Activated CD4-positive, alpha-beta memory T cell treated with anti-CD3 and anti-CD28 coated beads for 36 hours (primary cell): ENCODE results near the gene SLC30A3. TPM values are rescaled to one million over a fixed set of nuclear protein-coding genes. Genes with fewer than 3 reads are reported as not detected.

ENCODE experiments used
- CTCF ChIA-PET: fragments of 350-600 bp; sonication (Branson Sonifier 250); formaldehyde crosslinking; loops from one replicate; lab custom pipeline; 2021; ENCODE audit warnings: antibody characterized with exemption, inconsistent platforms; lab: Charles Lee
- POLR2A ChIA-PET: fragments of 350-600 bp; sonication (Branson Sonifier 250); formaldehyde crosslinking; loops from one replicate; lab custom pipeline; 2021; ENCODE audit warnings: antibody characterized with exemption; lab: Charles Lee
- DNase-seq: peaks from one replicate; pipeline ENCODE4 v3.0.0-alpha.2; 2020
- H3K27ac Mint-ChIP-seq: one replicate; pipeline ENCODE4 v1.8.0; 2021; ENCODE audit warnings: mixed read lengths
- H3K27me3 Mint-ChIP-seq: one replicate; pipeline ENCODE4 v1.8.0; 2021; ENCODE audit warnings: mixed read lengths
- H3K36me3 Mint-ChIP-seq: one replicate; pipeline ENCODE4 v1.8.0; 2021; ENCODE audit warnings: mixed read lengths
- H3K4me1 Mint-ChIP-seq: one replicate; pipeline ENCODE4 v1.8.0; 2021; ENCODE audit warnings: low read depth, mixed read lengths
- H3K4me3 Mint-ChIP-seq: one replicate; pipeline ENCODE4 v1.8.0; 2021; ENCODE audit warnings: mild to moderate bottlenecking, mixed read lengths
- H3K9me3 Mint-ChIP-seq: one replicate; pipeline ENCODE4 v1.8.0; 2021; ENCODE audit warnings: mixed read lengths
- intact Hi-C: fragments of 100-400 bp; cut with micrococcal nuclease; formaldehyde crosslinking; loops from one replicate; pipeline ENCODE4 v1.15.1; 2023
- total RNA-seq, 2 experiments: library from RNA; stranded (reverse); gene quantifications; one replicate each; pipeline ENCODE4 v1.2.3, GENCODE V29; 2021

Gene SLC30A3
- total RNA-seq, 2 experiments from 2014 or later, result 0.86 to 0.90 TPM

GRCh38 chr2:27221166-27221565 lies 41.7 kb downstream of the SLC30A3 start:
- POLR2A ChIA-PET, result interaction anchor here (0.9 to 1.1 kb wide), 2 partner anchors 10 to 119 kb away, joined by 3 read pairs; no protein-coding TSS in a partner anchor
- Mint-ChIP-seq H3K4me1 (peaks cover 32% of the 10 kb centered on the region), H3K27ac (no peak overlapping the region), H3K36me3 (peaks cover 65% of the 10 kb centered on the region), H3K4me3 (no peak overlapping the region), H3K27me3 (no peaks in the 10 kb centered on the region), H3K9me3 (no peaks in the 10 kb centered on the region)
- intact Hi-C loops, result no loop called here
- no peak for DNase-seq
- CTCF ChIA-PET, result no interaction called here

- H3K9me3 Mint-ChIP-seq, result no peaks in the 10 kb centered on the region
- DNase-seq, result no peak
- ChIA-PET POLR2A (no interaction called here), CTCF (interaction anchor here (1.3 kb wide), 1 partner anchor 60 kb away, joined by 4 read pairs; no protein-coding TSS in a partner anchor)
- no peaks in the 10 kb centered on the region for H3K27me3 Mint-ChIP-seq
- no peak overlapping the region for H3K27ac Mint-ChIP-seq
- intact Hi-C loops, result no loop called here
- peaks cover 32% of the 10 kb centered on the region for H3K4me1 Mint-ChIP-seq
- H3K36me3 Mint-ChIP-seq, result peaks cover 61% of the 10 kb centered on the region
- no peak overlapping the region for H3K4me3 Mint-ChIP-seq
Observed at GRCh38 chr2:27220091-27220490, 42.8 kb downstream of the SLC30A3 start.

DNA sequence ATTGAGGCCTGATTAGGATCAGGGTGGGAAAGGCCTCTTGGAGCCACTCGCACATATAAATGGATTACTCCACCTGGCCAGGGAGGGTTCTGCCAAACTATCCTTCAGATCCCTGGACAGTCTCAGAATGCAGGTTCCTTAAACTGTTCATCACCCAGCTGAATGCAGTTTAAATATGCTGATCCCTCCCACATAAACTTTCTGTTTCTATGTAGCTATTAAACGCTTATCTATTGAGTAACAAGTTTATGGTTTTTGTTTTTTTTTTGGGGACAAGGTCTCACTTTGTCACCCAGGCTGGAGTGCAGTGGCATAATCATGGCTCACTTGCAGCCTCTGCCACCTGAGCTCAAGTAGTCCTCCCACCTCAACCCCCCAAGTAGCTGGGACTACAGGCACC lies 43.8 kb downstream of the SLC30A3 start:
- no peaks in the 10 kb centered on the region for H3K27me3 Mint-ChIP-seq
- no peaks in the 10 kb centered on the region for H3K9me3 Mint-ChIP-seq
- peaks cover 34% of the 10 kb centered on the region for H3K4me1 Mint-ChIP-seq
- H3K36me3 Mint-ChIP-seq, result peaks cover 57% of the 10 kb centered on the region
- DNase-seq, result no peak
- CTCF ChIA-PET, result no interaction called here
- POLR2A ChIA-PET, result no interaction called here
- no peak overlapping the region for H3K27ac Mint-ChIP-seq
- intact Hi-C loops, result loop anchor here (5.0 to 10.0 kb wide), 3 partner anchors 216 to 466 kb away; partner anchors contain the start of gene DPYSL5
- peak overlapping the region; percentile 93 for H3K4me3 Mint-ChIP-seq

DNA sequence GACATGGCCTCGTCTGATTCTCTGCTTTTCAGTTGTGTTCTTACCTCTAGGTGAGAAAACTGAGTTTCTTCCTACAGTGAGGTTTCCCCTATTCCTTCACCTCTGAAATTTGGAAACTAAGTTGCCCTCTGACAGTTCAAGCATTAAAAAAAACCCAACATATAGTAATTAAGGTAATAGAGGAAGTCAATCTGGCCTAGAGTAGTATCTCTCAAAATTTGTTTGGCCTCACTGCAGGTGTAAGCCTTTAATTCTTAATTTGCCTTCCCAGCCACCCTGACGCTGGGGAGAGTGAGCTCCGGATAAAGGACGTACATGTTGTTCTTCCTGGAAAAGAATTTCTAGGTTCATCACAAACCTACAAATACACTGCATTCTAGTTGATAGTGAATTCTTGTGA lies 44.2 kb downstream of the SLC30A3 start:
- ChIA-PET POLR2A (interaction anchor here (0.9 kb wide), 1 partner anchor 85 kb away, joined by 3 read pairs; the partner anchor contains the start of gene PREB), CTCF (interaction anchor here (1.2 kb wide), 1 partner anchor 85 kb away, joined by 5 read pairs; no protein-coding TSS in a partner anchor)
- Mint-ChIP-seq H3K4me3 (peak overlapping the region; percentile 93), H3K4me1 (peaks cover 38% of the 10 kb centered on the region), H3K36me3 (peaks cover 59% of the 10 kb centered on the region), H3K27me3 (no peaks in the 10 kb centered on the region), H3K9me3 (no peaks in the 10 kb centered on the region), H3K27ac (no peak overlapping the region)
- intact Hi-C loops, result loop anchor here (5.0 to 10.0 kb wide), 3 partner anchors 216 to 466 kb away; partner anchors contain the start of gene DPYSL5
- no peak for DNase-seq

DNA sequence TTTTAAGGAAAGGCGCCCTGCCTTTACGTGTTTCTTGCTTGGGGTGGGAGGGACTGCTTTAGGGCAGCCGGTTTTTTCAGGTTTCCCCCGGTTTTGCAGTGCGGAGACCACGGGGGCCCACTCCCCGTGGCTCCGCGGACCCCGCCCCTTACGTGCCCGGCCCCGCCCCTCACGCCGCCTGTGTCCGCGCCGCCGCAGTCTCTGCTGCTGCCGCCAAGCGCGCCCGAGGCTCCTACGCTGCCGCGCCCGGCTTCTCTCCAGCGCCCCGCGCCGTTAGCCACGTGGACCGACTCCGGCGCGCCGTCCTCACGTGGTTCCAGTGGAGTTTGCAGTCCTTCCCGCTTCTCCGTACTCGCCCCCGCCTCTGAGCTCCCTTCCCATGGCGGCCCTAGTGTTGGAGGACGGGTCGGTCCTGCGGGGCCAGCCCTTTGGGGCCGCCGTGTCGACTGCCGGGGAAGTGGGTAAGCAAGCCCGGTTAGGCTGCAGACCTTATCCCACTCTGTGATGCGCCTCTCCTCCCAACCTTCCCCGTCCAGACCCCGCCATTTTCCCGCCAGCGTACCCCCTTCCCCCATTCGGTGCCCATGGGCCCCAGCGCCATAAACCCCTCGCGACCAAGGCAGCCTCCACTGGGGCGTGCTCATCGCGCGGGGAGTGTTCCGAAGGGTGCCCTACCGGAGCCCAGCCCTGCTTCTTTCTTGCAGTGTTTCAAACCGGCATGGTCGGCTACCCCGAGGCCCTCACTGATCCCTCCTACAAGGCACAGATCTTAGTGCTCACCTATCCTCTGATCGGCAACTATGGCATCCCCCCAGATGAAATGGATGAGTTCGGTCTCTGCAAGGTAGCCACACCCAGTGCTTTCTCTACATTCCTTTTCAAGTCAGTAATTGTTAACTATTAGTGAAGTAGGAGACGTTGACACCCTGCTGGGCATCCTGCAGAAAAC lies 45.4 kb downstream of the SLC30A3 start, which contains the start of gene CAD:
Gene CAD (plus strand): TSS at position 197 of the 949 bp plus-strand sequence. CDS start 183 bp downstream, at position 380.
- intact Hi-C loops, result loop anchor here (1.0 to 10.0 kb wide), 4 partner anchors 83 to 467 kb away; partner anchors contain the start of genes DPYSL5 and PREB
- peak within 1 kb of the TSS; percentile 93 for H3K4me3 Mint-ChIP-seq

DNA sequence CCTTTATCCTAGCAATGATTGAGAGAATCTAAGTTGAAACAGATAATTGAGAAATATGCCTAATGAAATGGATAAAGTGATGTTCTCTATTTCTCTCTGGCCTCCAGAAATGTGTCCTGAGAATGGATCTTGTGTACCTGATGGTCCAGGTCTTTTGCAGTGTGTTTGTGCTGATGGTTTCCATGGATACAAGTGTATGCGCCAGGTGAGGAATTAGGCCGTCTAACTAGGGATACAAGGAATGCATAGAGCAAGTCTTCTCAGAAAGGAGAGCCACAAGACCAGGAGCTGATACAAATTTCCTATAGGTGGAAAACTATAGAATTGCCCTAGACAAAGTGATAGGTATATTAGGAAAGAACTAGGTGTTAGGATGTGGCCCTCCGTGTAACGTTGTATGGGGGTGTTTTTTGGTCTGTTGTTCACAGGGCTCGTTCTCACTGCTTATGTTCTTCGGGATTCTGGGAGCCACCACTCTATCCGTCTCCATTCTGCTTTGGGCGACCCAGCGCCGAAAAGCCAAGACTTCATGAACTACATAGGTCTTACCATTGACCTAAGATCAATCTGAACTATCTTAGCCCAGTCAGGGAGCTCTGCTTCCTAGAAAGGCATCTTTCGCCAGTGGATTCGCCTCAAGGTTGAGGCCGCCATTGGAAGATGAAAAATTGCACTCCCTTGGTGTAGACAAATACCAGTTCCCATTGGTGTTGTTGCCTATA lies 46.3 kb downstream of the SLC30A3 start:
- Mint-ChIP-seq H3K9me3 (no peaks in the 10 kb centered on the region), H3K27ac (peak overlapping the region; percentile 89), H3K4me3 (peak overlapping the region; percentile 93), H3K36me3 (peaks cover 46% of the 10 kb centered on the region), H3K27me3 (no peaks in the 10 kb centered on the region), H3K4me1 (peaks cover 47% of the 10 kb centered on the region)
- DNase-seq, result no peak
- CTCF ChIA-PET, result interaction anchor here (0.6 to 1.4 kb wide), 2 partner anchors 86 to 120 kb away, joined by 3 to 4 read pairs; no protein-coding TSS in a partner anchor
- intact Hi-C loops, result loop anchor here (1.0 to 10.0 kb wide), 4 partner anchors 82 to 468 kb away; partner anchors contain the start of genes DPYSL5 and PREB
- POLR2A ChIA-PET, result interaction anchor here (1.2 kb wide), 1 partner anchor 10 kb away, joined by 3 read pairs; no protein-coding TSS in a partner anchor

More for the DNA sequence above, 45.4 kb downstream of the SLC30A3 start, which contains the start of gene CAD:
- H3K4me1 Mint-ChIP-seq, result peaks cover 47% of the 10 kb centered on the region
- ChIA-PET CTCF (interaction anchor here (0.6 to 1.4 kb wide), 3 partner anchors 85 to 121 kb away, joined by 3 to 5 read pairs (median 4); no protein-coding TSS in a partner anchor), POLR2A (interaction anchor here (0.9 to 1.2 kb wide), 2 partner anchors 9 to 83 kb away, joined by 3 read pairs; partner anchors contain the start of gene PREB)
- no peaks in the 10 kb centered on the region for H3K27me3 Mint-ChIP-seq
- H3K36me3 Mint-ChIP-seq, result peaks cover 54% of the 10 kb centered on the region
- no peaks in the 10 kb centered on the region for H3K9me3 Mint-ChIP-seq
- H3K27ac Mint-ChIP-seq, result peak within 1 kb of the TSS; percentile 89
- peak; percentile 91 for DNase-seq

GRCh38 chr2:27214941-27215340 lies 47.9 kb downstream of the SLC30A3 start:
- Mint-ChIP-seq H3K4me3 (no peak overlapping the region), H3K4me1 (peaks cover 49% of the 10 kb centered on the region), H3K27me3 (no peaks in the 10 kb centered on the region), H3K36me3 (peaks cover 34% of the 10 kb centered on the region), H3K27ac (no peak overlapping the region), H3K9me3 (no peaks in the 10 kb centered on the region)
- intact Hi-C loops, result loop anchor here (5.0 to 10.0 kb wide), 4 partner anchors 128 to 470 kb away; partner anchors contain the start of genes DPYSL5 and KHK
- POLR2A ChIA-PET, result no interaction called here
- CTCF ChIA-PET, result no interaction called here
- no peak for DNase-seq

GRCh38 chr2:27212626-27213471 lies 50.0 kb downstream of the SLC30A3 start:
- POLR2A ChIA-PET, result interaction anchor here (1.0 kb wide), 2 partner anchors 11 to 162 kb away, joined by 3 read pairs; no protein-coding TSS in a partner anchor
- Mint-ChIP-seq H3K36me3 (peaks cover 32% of the 10 kb centered on the region), H3K4me3 (peak overlapping the region; percentile 98), H3K27ac (peak overlapping the region; percentile 99), H3K27me3 (no peaks in the 10 kb centered on the region), H3K4me1 (peaks cover 49% of the 10 kb centered on the region), H3K9me3 (no peaks in the 10 kb centered on the region)
- intact Hi-C loops, result loop anchor here (1.0 to 10.0 kb wide), 6 partner anchors 50 to 472 kb away; partner anchors contain the start of genes AGBL5, GTF3C2, KHK and SLC30A3
- peak; percentile 60 for DNase-seq
- CTCF ChIA-PET, result interaction anchor here (0.6 to 1.2 kb wide), 4 partner anchors 52 to 200 kb away, joined by 3 read pairs; partner anchors contain the start of gene KHK

DNA sequence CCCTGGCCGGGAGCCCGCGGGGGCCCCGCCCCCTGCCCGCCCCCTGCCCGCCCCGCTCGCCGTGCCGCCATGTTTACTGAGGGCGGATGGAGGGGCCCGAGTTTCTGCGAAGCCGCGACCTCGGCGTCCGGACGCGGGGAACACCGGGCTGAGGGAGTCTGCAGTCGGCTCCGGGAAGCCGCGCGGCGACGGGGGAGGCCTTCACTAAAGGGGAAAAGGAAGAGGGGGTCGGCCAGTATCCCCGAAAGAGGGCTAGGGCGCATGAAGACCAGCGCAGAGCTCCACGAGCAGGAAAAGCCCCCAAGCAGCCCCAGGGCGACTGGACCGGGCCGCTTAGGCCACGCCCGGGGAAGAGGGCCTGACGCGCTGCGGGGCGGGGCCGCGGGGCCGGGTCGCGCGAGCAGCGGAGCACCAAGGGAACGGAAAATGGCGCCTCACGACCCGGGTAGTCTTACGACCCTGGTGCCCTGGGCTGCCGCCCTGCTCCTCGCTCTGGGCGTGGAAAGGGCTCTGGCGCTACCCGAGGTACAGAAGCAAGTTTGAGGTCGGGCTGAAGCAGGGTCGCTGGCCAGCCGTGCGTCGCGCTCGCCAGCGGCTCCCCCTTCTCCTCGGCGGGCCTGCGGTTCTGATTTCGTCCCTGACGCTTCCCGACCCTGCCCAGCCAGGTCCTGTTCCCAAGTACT lies 50.8 kb downstream of the SLC30A3 start, which contains the start of the genes ATRAID and SLC5A6:
Gene ATRAID (plus strand): TSS at position 99 of the 683 bp plus-strand sequence. CDS start 328 bp downstream, at position 427.
Gene SLC5A6 (minus strand): TSS at position 326 of the 683 bp plus-strand sequence. CDS start 4,618 bp downstream, outside the sequence.
- intact Hi-C loops, result loop anchor here (1.0 to 10.0 kb wide), 6 partner anchors 51 to 473 kb away; partner anchors contain the start of genes AGBL5, GTF3C2, KHK and SLC30A3
- ChIA-PET POLR2A (interaction anchor here (0.6 to 1.4 kb wide), 5 partner anchors 11 to 198 kb away, joined by 3 to 4 read pairs (median 3); partner anchors contain the start of gene PPM1G), CTCF (interaction anchor here (0.6 to 1.6 kb wide), 4 partner anchors 68 to 199 kb away, joined by 3 to 5 read pairs (median 4); partner anchors contain the start of gene KHK)
- H3K27ac Mint-ChIP-seq, result peak within 1 kb of the TSS; percentile 99
- H3K27me3 Mint-ChIP-seq, result no peaks in the 10 kb centered on the region
- H3K9me3 Mint-ChIP-seq, result no peaks in the 10 kb centered on the region
- peak; percentile 92 for DNase-seq
- H3K4me3 Mint-ChIP-seq, result peak within 1 kb of the TSS; percentile 98
- peaks cover 49% of the 10 kb centered on the region for H3K4me1 Mint-ChIP-seq
- H3K36me3 Mint-ChIP-seq, result peaks cover 26% of the 10 kb centered on the region
